Testis (tissue), 2 donors: ENCODE results near the gene LCLAT1.

ENCODE experiments used
- CTCF ChIP-seq, 3 experiments: fragments of 450-650 bp in 2 of 3; fragments of 200-600 bp in 1 of 3; sonication (generic) in 1 of 3; IDR thresholded peaks; one replicate each; pipeline ENCODE4 v1.5.1; 2016 to 2019; ENCODE audit warnings: antibody characterized with exemption in 3 of 3, mild to moderate bottlenecking in 2 of 3, moderate library complexity in 1 of 3
- POLR2A ChIP-seq: fragments of 450-650 bp; IDR thresholded peaks from one replicate; pipeline ENCODE4 v1.6.1; 2017; ENCODE audit warnings: antibody characterized with exemption, mild to moderate bottlenecking, moderate library complexity

- no peak for TF ChIP-seq CTCF (IDR thresholded peaks at IDR 0.05)
- TF ChIP-seq POLR2A = no peak
Measured at GRCh38 chr2:30561349-30561748, 114.3 kb downstream of the LCLAT1 start.
